IPS DF 4.7 (cell line): ENCODE data around the gene SFT2D2.

Experiments
- DNase-seq: peaks from one replicate; pipeline ENCODE4 v3.0.0-alpha.2; 2013; ENCODE audit warnings: low spot score; ENCODE audit errors: extremely low read depth

Gene SFT2D2

DNA sequence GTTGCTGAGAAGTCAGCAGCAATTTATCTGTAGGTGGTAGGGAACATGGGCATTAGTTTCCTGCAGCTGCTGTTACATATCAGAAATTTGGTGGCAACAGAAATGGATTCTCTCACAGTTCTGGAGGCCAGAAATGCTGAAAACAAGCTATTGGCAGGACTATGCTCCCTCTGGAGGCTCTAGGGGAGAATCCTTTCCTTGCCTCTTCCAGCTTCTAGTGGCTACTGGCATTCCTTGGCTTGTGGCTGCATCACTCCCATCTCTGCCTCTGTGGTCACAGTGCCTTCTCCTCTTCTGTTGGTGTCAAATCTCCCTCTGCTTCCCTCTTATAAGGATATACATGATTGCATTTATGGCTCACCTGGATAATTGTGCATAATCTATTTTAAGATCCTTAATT is 2.5 kb upstream of the SFT2D2 start:
- DNase-seq = no peak

DNA sequence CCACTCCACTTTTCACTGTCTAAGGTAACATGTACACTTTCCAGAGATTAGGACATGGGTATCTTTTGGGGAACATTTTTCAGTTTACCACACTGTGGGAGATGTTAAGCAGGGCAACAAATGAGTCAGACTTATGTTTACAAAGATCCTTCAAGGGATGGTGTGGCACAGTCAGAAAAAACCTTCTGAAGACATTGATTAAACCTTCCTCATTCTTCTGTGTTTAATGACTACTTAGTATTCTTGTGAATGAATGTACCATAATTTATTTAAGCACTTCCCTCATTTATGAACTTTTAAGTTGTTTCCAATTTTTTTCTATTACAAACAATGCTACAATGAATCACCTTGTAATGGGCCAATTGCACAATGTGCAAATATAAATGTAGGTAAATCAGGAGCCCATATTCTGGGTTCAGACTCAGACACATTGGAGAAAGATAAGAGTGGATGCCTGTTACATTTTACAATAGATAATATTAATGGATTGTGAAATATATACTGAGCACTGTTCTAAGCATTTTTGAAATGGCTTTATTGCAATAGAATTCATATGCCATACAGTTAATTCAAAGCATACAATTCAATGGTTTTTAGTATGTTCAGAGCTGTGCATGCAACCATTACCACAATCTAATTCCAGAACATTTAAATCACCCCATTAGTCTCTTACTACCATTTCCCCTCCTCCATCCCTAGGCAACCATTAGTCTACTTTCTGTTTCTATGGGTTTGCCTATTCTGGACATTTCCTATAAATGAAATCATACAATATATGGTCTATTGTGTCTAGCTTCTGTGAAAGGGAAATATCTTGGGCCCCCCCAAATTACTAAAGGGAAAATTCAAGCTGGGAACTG is 1.9 kb upstream of the SFT2D2 start:
- DNase-seq = no peak

DNA sequence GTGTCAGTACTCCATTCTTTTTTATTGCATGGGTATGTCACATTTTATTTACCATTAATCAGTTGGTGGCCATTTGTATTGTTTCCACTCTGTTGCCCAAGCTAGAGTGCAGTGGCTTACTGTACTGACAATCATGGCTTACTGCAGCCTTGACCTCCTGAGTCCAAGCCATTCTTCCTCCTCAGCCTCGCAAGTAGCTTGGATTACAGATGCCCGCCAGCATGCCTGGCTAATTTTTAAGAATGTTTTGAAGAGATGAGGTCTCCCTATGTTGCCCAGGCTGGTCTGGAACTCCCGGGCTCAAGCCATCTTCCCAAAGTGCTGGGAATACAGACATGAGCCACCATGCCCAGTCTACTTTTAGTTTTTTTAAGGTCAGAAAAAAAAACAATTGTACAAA is 813 bp upstream of the SFT2D2 start:
- no peak for DNase-seq

DNA sequence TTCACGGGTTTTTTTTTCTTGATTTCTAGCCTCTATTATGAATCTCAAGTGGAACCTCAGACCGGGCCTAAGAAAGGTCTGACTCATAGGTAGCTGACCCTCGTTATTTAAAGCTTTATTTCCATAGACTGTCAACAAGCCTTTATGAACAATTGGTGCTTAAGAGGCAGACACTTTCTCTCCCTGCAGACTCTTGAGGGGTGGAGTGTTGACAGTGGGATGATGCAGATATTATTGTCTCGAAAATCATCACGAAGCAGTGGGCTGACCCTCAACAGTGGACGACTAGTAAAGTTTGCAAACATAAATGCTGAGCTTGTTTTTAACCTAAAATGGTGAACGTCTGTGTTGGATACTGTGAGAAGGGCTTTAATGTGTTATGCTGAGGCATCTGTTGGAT is 1.8 kb downstream of the SFT2D2 start:
- no peak for DNase-seq

DNA sequence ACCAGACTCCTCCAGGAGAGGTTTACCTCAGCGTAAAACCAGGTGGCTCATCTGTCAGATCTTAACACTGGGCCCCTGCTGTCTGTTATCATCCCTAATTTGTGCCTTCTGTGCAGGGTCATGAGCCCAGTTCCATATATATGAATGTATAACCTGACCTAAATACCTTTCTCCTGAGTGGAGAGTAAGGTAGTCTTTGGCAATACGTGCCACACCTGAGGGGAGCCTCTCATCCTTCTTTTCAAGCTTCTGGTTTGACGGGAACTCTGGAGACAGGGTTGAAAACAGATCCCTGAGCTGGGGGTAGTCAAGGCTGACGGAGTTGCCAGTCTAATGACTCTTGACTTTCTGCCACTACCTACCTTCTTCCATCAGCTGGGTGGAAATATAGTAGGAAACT is 4.1 kb downstream of the SFT2D2 start:
- DNase-seq = no peak

DNA sequence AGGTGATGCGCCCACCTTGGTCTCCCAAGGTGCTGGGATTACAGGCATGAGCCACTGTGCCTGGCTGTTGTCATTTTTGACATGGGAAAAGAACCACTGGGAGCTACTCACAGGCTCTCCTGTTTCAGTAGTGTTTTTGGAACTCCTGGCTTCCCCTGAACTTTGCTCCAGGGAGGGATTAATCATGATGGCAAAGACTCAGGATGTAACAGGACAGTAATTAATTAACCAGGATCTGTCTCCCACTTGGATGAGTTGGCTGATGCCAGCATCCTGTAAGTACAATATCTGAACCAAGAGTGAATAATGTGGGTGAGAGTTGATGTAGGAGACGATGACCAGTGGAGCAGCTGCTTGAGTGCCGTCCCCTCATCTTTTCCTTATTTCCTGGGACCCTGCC is 4.9 kb downstream of the SFT2D2 start:
- no peak for DNase-seq

DNA sequence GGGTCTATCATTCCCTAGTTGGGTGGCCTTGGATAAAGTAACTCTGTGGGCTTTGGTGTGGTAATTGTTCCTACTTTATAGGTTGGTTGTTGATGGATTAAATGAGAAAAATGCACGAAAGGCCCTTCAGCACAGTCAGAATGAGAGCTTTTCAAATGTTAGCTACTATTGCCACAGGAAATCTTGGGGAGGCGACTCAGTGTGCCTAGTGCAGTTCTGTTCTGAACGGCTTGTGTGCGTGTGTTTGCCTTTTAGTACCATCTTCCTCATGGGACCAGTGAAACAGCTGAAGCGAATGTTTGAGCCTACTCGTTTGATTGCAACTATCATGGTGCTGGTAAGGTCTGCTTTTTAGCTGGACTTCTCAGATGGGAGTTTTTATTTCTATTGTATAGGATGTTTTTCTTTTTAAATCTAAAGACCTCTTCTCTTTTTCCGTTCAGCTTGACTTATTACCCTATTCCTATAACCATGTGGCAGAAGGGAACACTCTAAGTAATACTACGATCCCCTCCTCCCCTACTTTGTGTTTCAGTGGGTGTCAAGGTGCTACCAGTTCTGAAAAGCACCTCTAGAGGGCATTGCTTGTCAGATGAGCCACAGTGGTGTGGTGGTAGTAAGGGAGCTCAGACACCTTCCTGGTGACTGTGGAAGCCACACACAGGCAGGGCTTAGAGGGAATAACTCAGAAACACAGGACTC is 9.2 kb downstream of the SFT2D2 start:
- DNase-seq = no peak

DNA sequence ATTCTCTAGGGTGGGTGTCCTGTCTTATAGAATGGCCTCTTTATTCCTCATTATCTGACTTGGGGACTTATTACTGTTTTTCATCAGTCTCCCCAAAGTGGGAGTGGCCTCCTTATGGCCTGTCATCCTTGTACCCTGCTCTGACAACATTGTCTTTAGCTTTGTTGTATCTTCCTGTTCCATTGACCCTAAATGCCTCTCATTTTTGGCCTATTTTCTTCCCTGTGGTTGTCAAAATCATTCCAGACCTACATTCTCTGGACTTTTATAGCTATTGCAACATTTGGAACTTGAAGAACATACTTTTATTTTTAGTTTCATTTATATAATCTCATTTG is 9.7 kb downstream of the SFT2D2 start:
- DNase-seq = no peak

DNA sequence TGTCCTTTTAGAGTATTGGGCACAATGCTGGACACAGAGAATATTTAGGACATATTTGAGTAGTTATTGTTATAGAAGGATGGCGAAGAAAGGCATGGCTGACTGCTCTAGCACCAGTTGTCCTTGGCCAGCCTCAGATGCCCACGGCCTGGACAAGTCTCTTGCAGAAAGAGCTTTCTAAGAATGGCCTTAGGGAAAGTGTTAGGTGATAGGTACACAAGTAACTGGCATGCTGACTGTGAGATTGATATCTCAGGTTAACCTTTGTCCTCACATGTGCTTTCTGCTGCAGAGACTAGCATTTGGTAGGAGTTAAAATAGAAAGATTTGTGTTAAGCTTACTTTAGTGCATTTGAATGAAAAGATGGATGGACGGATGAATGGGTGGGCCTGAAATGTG is 10.1 kb downstream of the SFT2D2 start:
- no peak for DNase-seq

DNA sequence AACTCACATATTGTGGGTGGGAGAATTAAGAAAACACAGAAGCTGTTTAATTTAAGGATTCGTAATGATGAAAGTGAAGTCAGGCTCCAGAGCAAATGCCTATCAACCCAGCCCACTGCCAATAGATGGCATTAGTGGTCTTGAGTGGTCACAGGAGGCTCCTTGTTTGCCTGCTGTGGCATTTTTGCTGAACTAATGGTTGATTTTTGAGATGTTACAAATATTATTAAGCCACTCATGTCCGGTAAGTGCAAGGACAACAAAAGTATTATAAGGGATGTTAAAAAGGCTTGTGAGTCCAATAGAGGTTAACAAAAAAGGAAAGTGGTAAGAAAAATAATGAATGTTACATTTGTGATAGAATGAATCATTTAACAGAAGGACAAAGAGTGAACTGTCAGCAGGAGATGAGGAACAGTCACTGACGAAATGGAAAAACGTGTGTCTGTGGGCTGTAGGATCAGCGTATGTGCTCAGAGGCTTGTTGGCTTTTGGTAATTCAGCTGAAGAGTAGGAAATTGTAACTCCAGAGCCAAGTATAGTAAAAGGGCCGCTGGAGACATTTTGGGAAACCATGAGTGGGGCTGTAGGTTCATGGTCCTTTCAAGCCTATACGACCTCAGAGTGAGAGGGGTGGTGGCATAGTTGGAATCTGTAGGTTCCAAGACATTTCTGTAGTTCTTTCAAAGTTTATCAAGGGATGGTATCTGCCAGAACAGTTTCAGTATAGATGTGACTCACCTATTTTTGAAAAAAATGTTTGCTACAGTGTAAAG is 11.2 kb downstream of the SFT2D2 start:
- DNase-seq = no peak

DNA sequence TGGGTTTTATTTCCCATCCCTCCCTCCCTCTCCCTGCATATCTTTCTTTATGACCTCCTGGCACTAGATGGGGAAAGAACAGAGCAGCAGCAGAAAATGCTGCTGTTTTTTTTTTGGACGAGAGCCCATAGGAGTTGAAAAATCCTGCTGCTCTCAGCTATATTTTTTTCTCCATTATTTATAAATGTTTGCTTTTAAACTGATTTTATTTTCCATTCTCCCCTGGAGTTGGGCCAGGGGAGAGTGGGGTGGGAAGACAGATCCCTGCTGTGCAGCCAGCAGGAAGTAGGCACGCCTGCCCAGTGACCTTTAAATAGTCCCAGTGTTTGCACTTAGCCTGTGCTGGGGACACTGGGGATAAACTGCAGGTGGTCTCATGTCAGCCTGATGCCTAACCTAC is 17.4 kb downstream of the SFT2D2 start:
- no peak for DNase-seq

DNA sequence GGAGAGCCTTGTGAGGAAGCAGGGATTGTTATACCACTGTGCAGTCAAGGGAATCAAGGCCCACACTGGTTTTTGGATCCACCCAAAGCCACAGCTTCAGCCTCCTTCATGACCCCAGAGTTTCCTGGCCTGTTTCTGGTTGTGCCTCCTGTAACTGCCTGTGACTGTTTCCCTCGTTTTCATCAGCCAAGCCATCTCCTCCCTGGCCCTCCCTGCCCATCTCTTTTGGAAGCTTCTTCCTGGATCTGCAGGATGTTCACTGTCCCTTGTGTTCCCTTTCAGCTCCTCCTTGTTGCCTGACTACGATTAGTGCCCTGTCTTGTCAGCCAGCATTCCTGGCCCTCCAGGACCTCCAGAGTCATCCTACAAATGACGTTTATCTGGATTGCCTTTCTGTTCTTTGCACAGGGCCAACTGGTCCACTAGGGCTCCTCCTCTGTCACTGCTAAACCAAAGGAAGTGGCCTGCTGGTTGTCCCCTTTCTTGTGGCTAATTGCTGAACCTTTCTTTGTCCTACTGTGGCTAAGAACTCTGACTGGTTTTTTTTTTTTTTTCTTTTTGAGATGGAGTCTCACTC is 17.9 kb downstream of the SFT2D2 start:
- DNase-seq = no peak

DNA sequence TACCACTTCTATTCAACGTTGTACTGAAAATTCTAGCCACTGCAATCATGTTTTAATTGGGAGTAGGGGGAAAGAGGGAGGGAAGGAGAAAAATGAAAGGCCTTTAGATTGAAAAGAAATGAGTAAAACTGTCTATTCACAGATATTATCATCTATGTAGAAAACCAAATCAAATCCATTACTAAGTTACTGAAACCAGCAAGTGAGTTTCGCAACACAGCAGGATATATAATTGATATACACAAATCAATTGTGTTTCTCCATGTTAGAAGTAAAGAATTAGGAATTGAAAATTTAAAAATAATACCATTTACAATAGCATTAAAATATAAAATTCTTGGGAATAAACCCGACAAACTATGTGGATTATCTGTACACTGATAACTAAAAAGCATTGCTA is 19.2 kb downstream of the SFT2D2 start:
- no peak for DNase-seq

DNA sequence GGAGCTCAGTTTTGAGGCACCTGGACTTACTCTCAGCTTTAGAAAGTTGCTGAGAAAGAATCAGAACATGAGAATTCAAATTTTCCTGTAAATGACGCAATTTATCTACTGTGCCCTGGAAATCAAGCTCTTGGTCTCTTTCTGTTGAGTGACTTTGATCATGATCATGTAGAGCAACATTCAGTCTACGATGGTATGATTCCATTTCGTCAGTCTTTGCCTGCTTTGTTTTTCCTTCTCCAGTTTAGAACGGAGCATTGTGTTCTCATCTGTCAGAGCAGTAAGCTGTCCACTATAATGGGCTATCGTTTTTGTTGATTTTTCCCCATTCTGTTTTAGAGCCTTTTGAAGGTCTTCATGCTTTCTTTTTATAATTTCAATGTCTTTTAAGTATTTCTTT is 20.7 kb downstream of the SFT2D2 start:
- DNase-seq = no peak

DNA sequence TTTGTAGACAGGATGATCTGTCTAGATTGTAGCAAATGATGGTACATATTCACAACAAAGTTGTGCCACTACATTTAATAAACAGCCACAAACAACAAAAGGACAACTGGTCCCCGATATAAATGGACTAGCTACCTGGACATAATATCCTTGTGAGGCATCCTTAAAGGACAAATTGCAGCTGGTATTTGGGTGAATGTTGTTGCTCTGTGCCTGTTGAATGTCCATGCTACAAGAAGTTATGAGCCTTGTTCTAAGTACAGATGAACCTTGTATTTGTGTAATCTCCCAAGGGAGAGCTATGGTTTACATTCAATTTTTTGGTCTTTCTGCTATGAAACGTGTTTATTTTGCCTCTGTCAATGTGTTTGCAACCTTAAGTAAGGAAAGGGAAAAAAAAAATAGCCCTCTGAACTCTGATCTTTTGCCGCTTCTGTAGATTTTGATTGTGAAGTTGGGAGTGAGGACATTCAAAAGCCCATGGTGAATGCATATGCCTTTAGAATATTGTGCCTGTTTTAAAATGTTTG is 26.5 kb downstream of the SFT2D2 start:
- DNase-seq = no peak

DNA sequence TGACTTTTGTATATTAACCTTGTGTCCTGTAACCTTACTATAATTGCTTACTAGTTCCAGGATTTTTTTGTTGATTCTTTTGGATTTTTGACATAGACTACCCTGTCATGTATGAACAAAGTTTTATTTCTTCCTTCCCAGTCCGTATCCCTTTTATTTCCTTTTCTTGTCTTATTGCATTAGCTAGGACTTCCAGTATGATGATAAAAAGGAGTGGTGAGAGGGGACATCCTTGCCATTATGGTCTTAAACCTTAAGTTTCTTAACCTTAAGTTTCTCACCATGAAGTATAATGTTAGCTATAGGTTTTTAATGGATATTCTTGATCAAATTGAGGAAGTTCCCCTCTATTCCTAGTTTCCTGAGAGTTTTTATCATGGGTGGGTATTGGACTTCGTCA is 30.4 kb downstream of the SFT2D2 start:
- DNase-seq = no peak

DNA sequence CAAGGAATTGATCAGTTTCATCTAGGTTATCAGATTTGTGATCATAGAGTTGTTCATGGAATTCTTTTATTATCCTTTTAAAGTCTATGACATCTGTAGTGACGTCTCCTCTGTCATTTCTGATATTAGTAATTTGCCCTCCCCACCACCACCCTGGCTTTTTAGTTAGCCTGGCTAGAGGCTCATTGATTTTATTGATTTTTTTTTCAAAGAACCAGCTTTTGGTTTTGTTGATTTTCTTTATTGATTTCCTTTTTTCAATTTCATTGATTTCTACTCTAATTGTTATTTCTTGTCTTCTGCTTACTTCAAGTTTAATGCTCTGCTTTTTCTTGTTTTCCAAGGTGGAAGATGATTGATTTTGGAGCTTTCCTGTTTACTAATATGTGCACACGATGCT is 31.6 kb downstream of the SFT2D2 start:
- DNase-seq = no peak

DNA sequence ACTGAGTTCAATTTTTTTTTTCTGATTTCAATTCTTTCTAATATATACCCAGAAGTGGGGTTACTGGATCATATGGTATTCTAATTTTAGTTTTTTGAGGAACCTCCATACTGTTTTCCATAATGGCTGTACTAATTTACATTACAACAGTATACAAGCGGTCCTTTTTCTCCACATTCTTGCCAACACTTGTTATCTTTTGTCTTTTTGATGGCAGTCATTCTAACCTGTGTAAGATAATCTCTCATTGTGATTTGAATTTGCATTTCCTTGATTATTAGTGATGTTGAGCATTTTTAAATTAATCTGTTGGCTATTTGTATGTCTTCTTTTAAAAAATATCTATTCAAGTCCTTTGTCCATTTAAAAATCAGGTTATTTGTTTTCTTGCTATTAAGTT is 33.8 kb downstream of the SFT2D2 start:
- no peak for DNase-seq

DNA sequence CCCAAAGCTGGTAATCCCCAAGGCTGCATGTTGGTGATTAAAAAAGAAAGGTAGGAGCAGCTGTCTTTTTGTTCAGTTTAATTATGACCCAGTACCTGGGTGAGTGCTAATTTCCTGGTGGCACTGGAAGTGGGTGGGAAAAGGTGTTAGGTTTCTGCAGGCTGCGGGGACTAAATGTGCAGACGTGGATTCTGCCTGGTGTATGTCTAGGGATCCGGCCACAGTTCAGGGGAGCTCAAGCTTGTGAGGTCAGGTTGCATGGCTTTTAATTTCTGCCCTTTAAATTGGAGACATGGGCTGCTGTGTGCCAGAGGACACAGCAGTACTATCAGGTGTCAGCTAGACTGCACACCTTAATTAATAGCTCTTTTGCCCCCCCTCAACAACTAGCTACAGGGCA is 34.6 kb downstream of the SFT2D2 start:
- no peak for DNase-seq

DNA sequence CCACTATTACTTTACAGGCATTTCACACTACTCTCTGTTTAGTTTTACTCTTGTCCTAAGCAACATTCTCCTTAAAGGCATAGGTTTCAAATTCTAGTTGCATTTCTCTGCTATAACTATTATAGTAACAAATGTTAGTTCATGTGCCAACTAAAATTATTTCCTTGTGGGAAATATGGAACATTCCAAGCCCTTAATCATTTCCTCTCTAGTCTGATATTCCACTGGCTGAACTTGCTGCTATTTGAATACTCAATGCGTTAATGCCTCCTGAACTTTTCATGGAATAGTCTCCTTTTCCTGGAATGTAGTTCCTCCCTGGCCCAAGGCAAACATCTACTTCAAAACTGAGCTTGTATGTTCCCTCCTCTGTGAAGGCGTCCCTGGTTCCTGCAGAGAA is 35.6 kb downstream of the SFT2D2 start:
- no peak for DNase-seq

DNA sequence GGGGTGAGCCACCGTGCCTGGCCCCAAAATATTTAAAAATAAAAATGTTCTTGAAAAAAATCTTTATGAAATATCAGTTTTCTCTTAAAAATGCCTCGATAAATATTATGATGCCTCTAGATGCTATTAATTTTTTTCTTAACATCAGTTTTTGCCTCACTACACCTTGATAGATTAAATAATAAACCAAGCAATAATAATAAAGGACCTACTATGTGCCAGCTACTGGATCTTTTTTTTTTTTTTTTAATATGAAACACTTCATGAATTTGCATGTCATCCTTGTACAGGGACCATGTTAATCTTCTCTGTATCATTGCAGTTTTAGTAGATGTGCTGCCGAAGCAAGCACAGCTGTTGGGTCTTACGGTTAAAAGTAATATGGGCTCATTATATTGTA is 37.3 kb downstream of the SFT2D2 start:
- DNase-seq = no peak

DNA sequence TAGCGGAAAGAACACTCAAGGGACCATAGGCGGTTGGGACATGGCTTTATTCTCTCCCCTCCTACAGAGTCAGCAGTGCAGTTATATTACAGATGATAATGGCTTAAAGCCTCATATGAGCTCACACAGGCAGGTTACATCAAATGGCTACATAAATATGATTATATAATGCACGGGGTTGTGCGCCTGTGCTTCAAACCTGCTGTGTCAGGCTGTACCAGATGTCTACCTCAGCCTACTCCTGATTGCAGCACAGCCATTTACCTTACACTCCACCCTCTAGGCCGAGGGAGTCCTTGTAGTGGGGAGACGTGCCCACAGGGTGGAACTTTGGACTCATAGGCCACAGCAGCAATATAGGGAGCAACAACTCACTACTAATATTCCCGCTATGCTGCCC is 38.5 kb downstream of the SFT2D2 start:
- no peak for DNase-seq
